ENCODE measurements around the gene ZNF578.
"Not testable (repeated sequence)": the region's sequence is repeated elsewhere in the genome, so short reads cannot be mapped to it uniquely, and the experiment has no call there.

The ZNF578 gene

GRCh38 chr19:52535771-52536447, 82.6 kb downstream of the ZNF578 start:
- Histone ChIP-seq H3K36me3 (ENCODE audit: insufficient read depth, low read length) (no peaks in the 10 kb centered on the region), H3K4me3 (ENCODE audit: low read depth, low read length) (peak overlapping the region; percentile 85), H3K27ac (ENCODE audit: low read depth, low read length) (peak overlapping the region; percentile 66), H3K4me1 (ENCODE audit: control insufficient read depth, insufficient read depth, low read length, unreplicated experiment) (no peaks in the 10 kb centered on the region), H3K79me2 (ENCODE audit: control insufficient read depth, insufficient read depth, low read length, unreplicated experiment) (peaks cover 9% of the 10 kb centered on the region), H3K27me3 (ENCODE audit: insufficient read depth, low read length) (no peaks in the 10 kb centered on the region), H2AFZ (ENCODE audit: low read length, unreplicated experiment) (peak overlapping the region; percentile 72)

GRCh38 chr19:52536448-52536800, 83.1 kb downstream of the ZNF578 start:
- no peak overlapping the region for H2AFZ ChIP-seq (ENCODE audit: low read length, unreplicated experiment)
- H3K4me3 ChIP-seq (ENCODE audit: low read depth, low read length), result peak overlapping the region; percentile 85
- peaks cover 9% of the 10 kb centered on the region for H3K79me2 ChIP-seq (ENCODE audit: control insufficient read depth, insufficient read depth, low read length, unreplicated experiment)
- peak overlapping the region; percentile 66 for H3K27ac ChIP-seq (ENCODE audit: low read depth, low read length)
- H3K4me1 ChIP-seq (ENCODE audit: control insufficient read depth, insufficient read depth, low read length, unreplicated experiment), result no peaks in the 10 kb centered on the region
- no peaks in the 10 kb centered on the region for H3K27me3 ChIP-seq (ENCODE audit: insufficient read depth, low read length)
- H3K36me3 ChIP-seq (ENCODE audit: insufficient read depth, low read length), result no peaks in the 10 kb centered on the region

DNA sequence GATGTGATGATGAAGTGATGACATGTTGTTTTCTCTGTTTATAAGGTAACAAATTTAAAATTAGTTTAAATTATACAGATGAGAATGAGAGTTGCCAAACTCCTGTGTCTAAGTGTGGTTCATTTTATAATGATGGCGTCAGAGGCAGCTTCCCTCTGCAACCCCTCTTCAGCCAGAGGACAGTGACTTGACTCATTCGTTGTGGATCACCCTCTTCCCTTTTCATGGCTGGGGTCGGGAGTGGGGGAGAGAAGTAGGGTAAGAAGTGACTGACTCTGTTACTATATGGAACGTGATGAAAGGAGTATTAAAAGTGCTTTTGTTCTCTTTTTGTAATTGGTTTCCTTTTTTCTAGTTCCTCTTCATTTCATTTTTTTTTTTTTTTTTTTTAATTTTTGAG, 85.5 kb downstream of the ZNF578 start:
- H3K27me3 ChIP-seq (ENCODE audit: insufficient read depth, low read length); H3K4me3 ChIP-seq (ENCODE audit: low read depth, low read length); H2AFZ ChIP-seq (ENCODE audit: low read length, unreplicated experiment); H3K79me2 ChIP-seq (ENCODE audit: control insufficient read depth, insufficient read depth, low read length, unreplicated experiment); H3K36me3 ChIP-seq (ENCODE audit: insufficient read depth, low read length); H3K4me1 ChIP-seq (ENCODE audit: control insufficient read depth, insufficient read depth, low read length, unreplicated experiment); H3K27ac ChIP-seq (ENCODE audit: low read depth, low read length): not testable (repeated sequence)

- H3K36me3 ChIP-seq (ENCODE audit: insufficient read depth, low read length); H3K4me1 ChIP-seq (ENCODE audit: control insufficient read depth, insufficient read depth, low read length, unreplicated experiment); H2AFZ ChIP-seq (ENCODE audit: low read length, unreplicated experiment); H3K79me2 ChIP-seq (ENCODE audit: control insufficient read depth, insufficient read depth, low read length, unreplicated experiment); H3K27me3 ChIP-seq (ENCODE audit: insufficient read depth, low read length); H3K4me3 ChIP-seq (ENCODE audit: low read depth, low read length); H3K27ac ChIP-seq (ENCODE audit: low read depth, low read length): not testable (repeated sequence)
Measured at GRCh38 chr19:52541176-52541575, 87.8 kb downstream of the ZNF578 start.

- Histone ChIP-seq H3K4me1 (ENCODE audit: control insufficient read depth, insufficient read depth, low read length, unreplicated experiment) (peaks cover 4% of the 10 kb centered on the region), H3K36me3 (ENCODE audit: insufficient read depth, low read length) (peaks cover 5% of the 10 kb centered on the region; the same call in 1 of the 2 replicates), H2AFZ (ENCODE audit: low read length, unreplicated experiment) (no peak overlapping the region), H3K27me3 (ENCODE audit: insufficient read depth, low read length) (no peaks in the 10 kb centered on the region), H3K79me2 (ENCODE audit: control insufficient read depth, insufficient read depth, low read length, unreplicated experiment) (peaks cover 9% of the 10 kb centered on the region), H3K4me3 (ENCODE audit: low read depth, low read length) (no peak overlapping the region), H3K27ac (ENCODE audit: low read depth, low read length) (no peak overlapping the region)
Measured at GRCh38 chr19:52541608-52542007, 88.3 kb downstream of the ZNF578 start.

DNA sequence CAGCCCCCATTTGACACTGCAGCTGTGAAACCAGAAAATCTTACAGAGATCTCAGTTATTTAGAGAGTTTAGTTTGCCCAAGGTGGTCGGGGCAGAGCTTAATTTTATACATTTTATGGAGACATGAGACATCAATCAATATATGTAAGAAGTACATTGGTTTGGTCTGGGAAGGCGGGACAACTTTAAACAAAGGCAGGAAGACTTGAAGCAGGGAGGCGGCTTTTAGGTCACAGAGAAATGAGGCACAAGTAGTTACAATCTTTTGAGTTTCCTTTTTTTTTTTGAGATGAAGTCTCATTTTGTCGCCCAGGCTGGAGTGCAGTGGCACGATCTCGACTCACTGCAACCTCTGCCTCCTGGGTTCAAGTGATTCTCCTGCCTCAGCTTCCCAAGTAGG, 89.2 kb downstream of the ZNF578 start:
- not testable (repeated sequence) for H2AFZ ChIP-seq (ENCODE audit: low read length, unreplicated experiment); H3K4me1 ChIP-seq (ENCODE audit: control insufficient read depth, insufficient read depth, low read length, unreplicated experiment); H3K4me3 ChIP-seq (ENCODE audit: low read depth, low read length); H3K27me3 ChIP-seq (ENCODE audit: insufficient read depth, low read length); H3K27ac ChIP-seq (ENCODE audit: low read depth, low read length); H3K79me2 ChIP-seq (ENCODE audit: control insufficient read depth, insufficient read depth, low read length, unreplicated experiment); H3K36me3 ChIP-seq (ENCODE audit: insufficient read depth, low read length)

DNA sequence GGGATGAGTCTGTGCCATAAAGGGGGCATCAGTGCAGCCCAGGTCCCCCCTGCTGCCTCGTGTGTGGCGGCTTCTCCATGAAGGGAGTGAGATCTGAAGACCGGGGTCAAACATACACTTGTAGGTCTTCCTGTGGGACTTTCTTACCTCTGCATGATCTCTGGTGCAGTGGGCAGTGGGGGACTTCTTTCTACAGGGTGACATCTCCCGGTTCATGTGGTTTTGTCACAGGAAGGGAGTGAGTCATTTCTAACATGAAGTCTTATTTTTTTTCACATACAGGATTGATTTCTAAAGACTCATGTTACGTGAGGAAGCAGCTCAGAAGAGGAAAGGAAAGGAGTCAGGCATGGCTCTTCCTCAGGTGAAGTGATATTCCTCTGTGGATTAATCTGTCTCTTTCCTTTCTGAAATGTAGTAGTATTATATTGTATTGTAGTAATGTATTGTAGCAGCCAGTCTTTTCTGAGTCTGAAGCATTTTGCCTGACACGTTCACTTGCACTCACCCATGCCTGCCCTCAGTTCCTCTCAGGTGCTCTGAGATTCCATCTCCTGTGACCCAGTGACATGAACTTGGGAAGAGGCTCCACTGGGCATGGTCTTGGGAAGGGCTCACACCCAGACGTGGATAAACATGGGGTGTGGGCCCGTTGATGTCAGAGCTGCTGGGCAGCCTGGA, 89.8 kb downstream of the ZNF578 start:
- Histone ChIP-seq H2AFZ (ENCODE audit: low read length, unreplicated experiment) (no peak overlapping the region), H3K27me3 (ENCODE audit: insufficient read depth, low read length) (no peaks in the 10 kb centered on the region), H3K27ac (ENCODE audit: low read depth, low read length) (no peak overlapping the region), H3K36me3 (ENCODE audit: insufficient read depth, low read length) (peaks cover 5% of the 10 kb centered on the region; the same call in 1 of the 2 replicates), H3K79me2 (ENCODE audit: control insufficient read depth, insufficient read depth, low read length, unreplicated experiment) (peaks cover 5% of the 10 kb centered on the region), H3K4me3 (ENCODE audit: low read depth, low read length) (no peak overlapping the region), H3K4me1 (ENCODE audit: control insufficient read depth, insufficient read depth, low read length, unreplicated experiment) (peaks cover 4% of the 10 kb centered on the region)

- peaks cover 39% of the 10 kb centered on the region for H3K36me3 ChIP-seq (ENCODE audit: insufficient read depth, low read length)
- no peak overlapping the region for H2AFZ ChIP-seq (ENCODE audit: low read length, unreplicated experiment)
- no peaks in the 10 kb centered on the region for H3K79me2 ChIP-seq (ENCODE audit: control insufficient read depth, insufficient read depth, low read length, unreplicated experiment)
- H3K4me3 ChIP-seq (ENCODE audit: low read depth, low read length), result no peak overlapping the region
- no peaks in the 10 kb centered on the region for H3K4me1 ChIP-seq (ENCODE audit: control insufficient read depth, insufficient read depth, low read length, unreplicated experiment)
- no peak overlapping the region for H3K27ac ChIP-seq (ENCODE audit: low read depth, low read length)
- no peaks in the 10 kb centered on the region for H3K27me3 ChIP-seq (ENCODE audit: insufficient read depth, low read length)
Measured at GRCh38 chr19:52554216-52554971, 101.0 kb downstream of the ZNF578 start.

DNA sequence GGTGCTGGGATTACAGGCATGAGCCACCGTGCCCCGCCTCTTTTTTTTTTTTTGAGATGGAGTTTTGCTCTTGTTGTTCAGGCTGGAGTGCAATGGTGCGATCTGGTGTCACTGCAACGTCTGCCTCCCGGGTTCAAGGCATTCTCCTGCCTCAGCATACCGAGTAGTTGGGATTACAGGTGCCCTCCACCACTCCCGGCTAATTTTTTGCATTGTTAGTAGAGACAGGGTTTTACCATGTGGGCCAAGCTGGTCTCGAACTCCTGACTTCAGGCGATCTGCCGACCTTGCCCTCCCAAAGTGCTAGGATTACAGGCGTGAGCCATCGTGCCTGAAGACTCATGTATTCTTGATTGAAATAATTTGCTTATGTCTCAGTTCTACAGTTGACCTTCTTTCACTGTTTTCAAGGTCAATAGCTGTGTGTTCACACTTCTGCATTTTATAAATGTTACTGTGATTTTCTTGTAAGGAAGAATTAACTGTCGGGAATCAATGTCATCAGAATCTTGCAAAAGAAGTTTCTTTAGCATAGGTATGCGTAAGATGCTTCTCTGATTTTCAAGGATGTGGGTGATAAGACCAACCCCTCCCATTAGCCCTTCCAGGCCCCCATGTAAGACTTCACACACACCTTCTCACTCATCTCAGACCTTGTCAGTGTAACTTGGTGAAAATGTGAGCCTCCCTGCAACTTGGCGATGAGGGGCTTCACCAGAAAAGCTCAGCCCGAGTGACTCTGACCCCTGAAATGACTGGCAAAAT, 104.1 kb downstream of the ZNF578 start:
- Histone ChIP-seq H2AFZ (ENCODE audit: low read length, unreplicated experiment) (no peak overlapping the region), H3K36me3 (ENCODE audit: insufficient read depth, low read length) (peaks cover 37% of the 10 kb centered on the region), H3K27me3 (ENCODE audit: insufficient read depth, low read length) (no peaks in the 10 kb centered on the region), H3K79me2 (ENCODE audit: control insufficient read depth, insufficient read depth, low read length, unreplicated experiment) (no peaks in the 10 kb centered on the region), H3K4me1 (ENCODE audit: control insufficient read depth, insufficient read depth, low read length, unreplicated experiment) (no peaks in the 10 kb centered on the region), H3K4me3 (ENCODE audit: low read depth, low read length) (no peak overlapping the region), H3K27ac (ENCODE audit: low read depth, low read length) (no peak overlapping the region)

- H3K27me3 ChIP-seq (ENCODE audit: insufficient read depth, low read length); H3K27ac ChIP-seq (ENCODE audit: low read depth, low read length); H3K4me1 ChIP-seq (ENCODE audit: control insufficient read depth, insufficient read depth, low read length, unreplicated experiment); H3K79me2 ChIP-seq (ENCODE audit: control insufficient read depth, insufficient read depth, low read length, unreplicated experiment); H3K4me3 ChIP-seq (ENCODE audit: low read depth, low read length); H2AFZ ChIP-seq (ENCODE audit: low read length, unreplicated experiment): not testable (repeated sequence)
- H3K36me3 ChIP-seq (ENCODE audit: insufficient read depth, low read length), result peaks cover 23% of the 10 kb centered on the region
Measured at GRCh38 chr19:52558732-52559445, 105.5 kb downstream of the ZNF578 start.

All from ACC112 (cell line).